NCI-H128 (cell line): Measurements from ENCODE around the gene PFKFB1.
"Not testable (repeated sequence)": the region's sequence is repeated elsewhere in the genome, so short reads cannot be mapped to it uniquely, and the experiment has no call there.

Experiments
- DNase-seq: peaks from one replicate; lab custom pipeline; 2025; ENCODE audit not compliant: unreplicated experiment; lab: John Stamatoyannopoulos, UW

Gene PFKFB1

GRCh38 chrX:54994668-54995351, 822 bp upstream of the PFKFB1 start:
- no peak for DNase-seq

- no peak for DNase-seq
These were observed 921 bp downstream of the PFKFB1 start for GRCh38 chrX:54992911-54993622.

- no peak for DNase-seq
These were observed 2.3 kb downstream of the PFKFB1 start for GRCh38 chrX:54991706-54992105.

GRCh38 chrX:54983306-54983705, 10.7 kb downstream of the PFKFB1 start:
- DNase-seq, result not testable (repeated sequence)

- no peak for DNase-seq
These were observed 13.7 kb downstream of the PFKFB1 start for GRCh38 chrX:54980334-54980733.

GRCh38 chrX:54979432-54979831, 14.6 kb downstream of the PFKFB1 start:
- no peak for DNase-seq

GRCh38 chrX:54978448-54978847, 15.5 kb downstream of the PFKFB1 start:
- no peak for DNase-seq

- no peak for DNase-seq
These were observed 16.6 kb downstream of the PFKFB1 start for GRCh38 chrX:54977387-54977786.

GRCh38 chrX:54964766-54965497, 29.1 kb downstream of the PFKFB1 start:
- no peak for DNase-seq

GRCh38 chrX:54961750-54962149, 32.2 kb downstream of the PFKFB1 start:
- DNase-seq, result no peak

- DNase-seq, result peak; percentile 24
These were observed 43.1 kb downstream of the PFKFB1 start for GRCh38 chrX:54950730-54951375.

- DNase-seq, result no peak
These were observed 48.8 kb downstream of the PFKFB1 start for GRCh38 chrX:54945224-54945623.

- DNase-seq, result no peak
These were observed 49.2 kb downstream of the PFKFB1 start for GRCh38 chrX:54944816-54945215.

- DNase-seq, result no peak
These were observed 56.6 kb downstream of the PFKFB1 start for GRCh38 chrX:54937416-54937815.

- DNase-seq, result no peak
These were observed 58.7 kb downstream of the PFKFB1 start for GRCh38 chrX:54935306-54935705.

- DNase-seq, result no peak
These were observed 59.1 kb downstream of the PFKFB1 start for GRCh38 chrX:54934890-54935289.

- no peak for DNase-seq
These were observed 59.9 kb downstream of the PFKFB1 start for GRCh38 chrX:54934058-54934457.

- DNase-seq, result no peak
These were observed 60.7 kb downstream of the PFKFB1 start for GRCh38 chrX:54933150-54933826.

- DNase-seq, result no peak
These were observed 62.9 kb downstream of the PFKFB1 start for GRCh38 chrX:54931107-54931506.

GRCh38 chrX:54930291-54931049, 63.5 kb downstream of the PFKFB1 start:
- DNase-seq, result no peak
